ENCODE data around the gene SLC22A31.

Gene SLC22A31

GRCh38 chr16:89216315-89217137 is 16.2 kb upstream of the SLC22A31 start:
- peak; percentile 74 for TF ChIP-seq CTCF (IDR thresholded peaks at IDR 0.05; ENCODE audit: insufficient read depth, low read depth, low read length, missing control alignments)
- peak overlapping the region; percentile 93 for H3K4me3 ChIP-seq (ENCODE audit: low read length)
- peak; percentile 77 for DNase-seq (ENCODE audit: low read depth)

GRCh38 chr16:89210904-89211515 is 10.7 kb upstream of the SLC22A31 start:
- no peak overlapping the region for H3K4me3 ChIP-seq (ENCODE audit: low read length)
- no peak for DNase-seq (ENCODE audit: low read depth)
- no peak for TF ChIP-seq CTCF (IDR thresholded peaks at IDR 0.05; ENCODE audit: insufficient read depth, low read depth, low read length, missing control alignments)

DNA sequence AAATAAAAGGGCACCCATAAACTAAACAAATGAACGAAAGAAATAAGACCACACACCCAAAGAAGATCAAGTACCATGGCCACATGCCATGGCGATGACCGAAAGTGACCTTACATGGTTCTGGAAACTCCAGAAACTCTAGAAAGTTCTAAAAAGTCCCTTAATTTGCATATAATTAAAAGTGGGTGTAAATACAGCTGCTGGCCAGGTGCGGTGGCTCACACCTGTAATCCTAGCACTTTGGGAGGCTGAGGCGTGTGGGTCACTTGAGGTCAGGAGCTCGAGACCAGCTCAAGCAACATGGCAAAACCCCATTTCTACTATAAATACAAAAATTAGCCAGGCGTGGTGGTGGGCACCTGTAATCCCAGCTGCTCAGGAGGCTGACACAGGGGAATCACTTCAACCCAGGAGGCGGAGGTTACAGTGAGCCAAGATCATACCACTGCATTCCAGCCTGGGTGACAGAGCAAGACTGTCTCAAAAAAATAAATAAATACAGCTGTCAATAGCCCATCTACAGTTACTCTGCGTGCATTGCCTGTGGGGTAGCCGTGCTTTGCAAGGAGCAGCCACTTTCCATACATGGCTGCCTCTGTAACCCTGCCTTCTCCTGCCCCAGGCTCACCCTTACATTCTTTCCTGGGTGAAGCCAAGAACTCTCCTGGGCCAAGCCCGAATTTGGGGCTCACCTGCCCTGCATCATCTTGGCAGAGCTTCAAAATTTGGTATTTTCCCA is 10.0 kb upstream of the SLC22A31 start:
- no peak overlapping the region for H3K4me3 ChIP-seq (ENCODE audit: low read length)
- DNase-seq (ENCODE audit: low read depth) = no peak
- no peak for TF ChIP-seq CTCF (IDR thresholded peaks at IDR 0.05; ENCODE audit: insufficient read depth, low read depth, low read length, missing control alignments)

DNA sequence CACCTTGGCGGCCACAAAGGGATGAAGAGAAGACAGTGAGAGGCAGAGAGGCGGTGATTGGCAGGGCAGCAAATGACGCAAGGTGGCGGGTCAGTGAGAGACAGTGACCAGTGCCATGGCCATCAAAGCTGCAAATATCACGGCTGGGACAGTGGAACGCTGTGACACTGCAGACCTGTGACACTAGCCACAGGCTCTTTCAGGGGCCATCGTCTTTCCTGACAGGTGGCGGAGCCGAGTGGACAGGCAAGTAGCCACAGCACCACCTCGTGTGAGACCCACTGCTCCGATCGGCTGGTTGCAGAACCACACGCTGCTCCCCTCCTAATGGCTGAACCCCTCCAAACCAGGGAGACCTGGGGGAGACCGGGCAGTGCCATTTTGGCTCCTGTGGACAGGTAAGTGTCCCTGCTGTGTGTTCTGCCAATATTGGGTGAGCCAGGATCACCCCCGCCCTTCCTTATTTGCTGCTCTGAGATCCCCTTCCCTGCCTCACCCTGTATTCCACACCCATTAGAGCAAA is 9.2 kb upstream of the SLC22A31 start:
- H3K4me3 ChIP-seq (ENCODE audit: low read length) = no peak overlapping the region
- no peak for TF ChIP-seq CTCF (IDR thresholded peaks at IDR 0.05; ENCODE audit: insufficient read depth, low read depth, low read length, missing control alignments)
- DNase-seq (ENCODE audit: low read depth) = no peak

DNA sequence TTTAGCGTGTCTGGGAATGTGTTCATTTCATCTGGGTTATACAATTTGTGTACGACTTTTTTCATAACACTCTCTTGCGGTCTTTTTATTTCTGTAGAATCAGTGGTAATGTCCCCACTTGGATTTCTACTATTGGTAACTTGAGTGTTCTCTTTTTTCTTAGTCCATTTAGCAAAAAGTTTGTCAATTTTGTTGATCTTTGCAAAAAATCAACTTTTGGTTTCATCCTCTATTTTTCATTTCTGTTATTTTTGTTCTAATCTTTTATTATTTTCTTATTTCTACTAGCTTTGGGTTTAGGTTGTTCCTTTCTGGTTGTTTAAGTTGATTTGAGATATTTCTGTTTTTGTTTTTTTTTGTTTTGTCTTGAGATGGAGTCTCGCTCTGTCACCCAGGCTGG is 7.7 kb upstream of the SLC22A31 start:
- no peak for TF ChIP-seq CTCF (IDR thresholded peaks at IDR 0.05; ENCODE audit: insufficient read depth, low read depth, low read length, missing control alignments)
- no peak for DNase-seq (ENCODE audit: low read depth)
- no peak overlapping the region for H3K4me3 ChIP-seq (ENCODE audit: low read length)

GRCh38 chr16:89202422-89203215 is 2.3 kb upstream of the SLC22A31 start:
- no peak overlapping the region for H3K4me3 ChIP-seq (ENCODE audit: low read length)
- DNase-seq (ENCODE audit: low read depth) = no peak
- no peak for TF ChIP-seq CTCF (IDR thresholded peaks at IDR 0.05; ENCODE audit: insufficient read depth, low read depth, low read length, missing control alignments)
